T-helper 2 cell treated with Interferon-gamma antibody and Interleukin-4, amounts not matched to agents 5 μg/mL and 100 μg/mL, for 36 hours (primary cell): ENCODE measurements around the gene BHLHA15.

Experiments used
- DNase-seq: peaks from one replicate; pipeline ENCODE4 v3.0.0; 2021; ENCODE audit warnings: low spot score
- H3K27ac Mint-ChIP-seq: one replicate; pipeline ENCODE4 v1.8.0; 2021; ENCODE audit warnings: mild to moderate bottlenecking, mixed read lengths
- H3K27me3 Mint-ChIP-seq: one replicate; pipeline ENCODE4 v1.8.0; 2021; ENCODE audit warnings: low read depth, mixed read lengths
- H3K36me3 Mint-ChIP-seq: one replicate; pipeline ENCODE4 v1.8.0; 2021; ENCODE audit warnings: low read depth, mixed read lengths
- H3K4me1 Mint-ChIP-seq: one replicate; pipeline ENCODE4 v1.8.0; 2021; ENCODE audit warnings: low read depth, mixed read lengths
- H3K4me3 Mint-ChIP-seq: one replicate; pipeline ENCODE4 v1.8.0; 2022; ENCODE audit warnings: mild to moderate bottlenecking, moderate library complexity, mixed read lengths
- H3K9me3 Mint-ChIP-seq: one replicate; pipeline ENCODE4 v1.8.0; 2021; ENCODE audit warnings: mixed read lengths

The BHLHA15 gene

GRCh38 chr7:98221611-98222532, 10.6 kb downstream of the BHLHA15 start:
- H3K4me3 Mint-ChIP-seq, result no peak overlapping the region
- H3K9me3 Mint-ChIP-seq, result no peaks in the 10 kb centered on the region
- no peak overlapping the region for H3K27ac Mint-ChIP-seq
- peaks cover 11% of the 10 kb centered on the region for H3K4me1 Mint-ChIP-seq
- no peak for DNase-seq
- no peaks in the 10 kb centered on the region for H3K27me3 Mint-ChIP-seq
- H3K36me3 Mint-ChIP-seq, result peaks cover 19% of the 10 kb centered on the region

DNA sequence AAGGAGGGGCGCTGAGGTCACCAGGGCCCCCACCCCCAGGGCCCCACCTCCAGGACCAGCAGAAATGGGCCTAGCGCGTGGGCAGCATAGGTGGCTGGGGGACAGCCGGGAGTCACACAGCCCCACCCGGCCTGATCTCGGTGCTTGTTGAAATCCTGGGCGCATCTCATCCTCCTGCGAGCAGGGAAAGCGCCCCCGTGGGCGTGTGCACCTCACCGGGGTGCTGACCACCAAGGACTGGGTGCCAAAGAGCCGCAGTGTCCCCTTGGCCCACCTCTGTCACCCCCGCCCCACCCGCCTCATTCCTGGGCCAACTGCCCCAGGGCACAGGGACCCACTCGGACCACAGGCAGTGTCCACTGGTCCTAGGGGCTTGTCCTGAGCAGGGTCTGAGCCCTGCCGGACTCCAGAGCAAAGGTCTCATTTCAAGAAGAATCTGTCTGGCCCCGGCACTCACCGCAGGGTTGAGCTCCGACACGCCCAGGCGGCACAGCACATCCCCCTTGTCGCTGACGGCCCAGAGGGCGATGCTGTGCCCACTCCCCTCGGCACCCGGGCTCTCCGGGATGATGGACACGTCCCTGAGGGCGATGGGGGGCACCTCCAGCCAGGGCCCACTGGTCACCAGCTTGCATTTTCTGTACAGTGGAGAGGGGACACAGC, 11.4 kb downstream of the BHLHA15 start:
- no peak for DNase-seq
- H3K4me3 Mint-ChIP-seq, result no peak overlapping the region
- peaks cover 11% of the 10 kb centered on the region for H3K4me1 Mint-ChIP-seq
- H3K9me3 Mint-ChIP-seq, result no peaks in the 10 kb centered on the region
- peaks cover 21% of the 10 kb centered on the region for H3K36me3 Mint-ChIP-seq
- H3K27ac Mint-ChIP-seq, result no peak overlapping the region
- no peaks in the 10 kb centered on the region for H3K27me3 Mint-ChIP-seq

- Mint-ChIP-seq H3K27me3 (no peaks in the 10 kb centered on the region), H3K9me3 (no peaks in the 10 kb centered on the region), H3K4me1 (peaks cover 7% of the 10 kb centered on the region), H3K27ac (no peak overlapping the region), H3K36me3 (peaks cover 20% of the 10 kb centered on the region), H3K4me3 (no peak overlapping the region)
- DNase-seq, result no peak
Measured at GRCh38 chr7:98223351-98223897, 12.2 kb downstream of the BHLHA15 start.

DNA sequence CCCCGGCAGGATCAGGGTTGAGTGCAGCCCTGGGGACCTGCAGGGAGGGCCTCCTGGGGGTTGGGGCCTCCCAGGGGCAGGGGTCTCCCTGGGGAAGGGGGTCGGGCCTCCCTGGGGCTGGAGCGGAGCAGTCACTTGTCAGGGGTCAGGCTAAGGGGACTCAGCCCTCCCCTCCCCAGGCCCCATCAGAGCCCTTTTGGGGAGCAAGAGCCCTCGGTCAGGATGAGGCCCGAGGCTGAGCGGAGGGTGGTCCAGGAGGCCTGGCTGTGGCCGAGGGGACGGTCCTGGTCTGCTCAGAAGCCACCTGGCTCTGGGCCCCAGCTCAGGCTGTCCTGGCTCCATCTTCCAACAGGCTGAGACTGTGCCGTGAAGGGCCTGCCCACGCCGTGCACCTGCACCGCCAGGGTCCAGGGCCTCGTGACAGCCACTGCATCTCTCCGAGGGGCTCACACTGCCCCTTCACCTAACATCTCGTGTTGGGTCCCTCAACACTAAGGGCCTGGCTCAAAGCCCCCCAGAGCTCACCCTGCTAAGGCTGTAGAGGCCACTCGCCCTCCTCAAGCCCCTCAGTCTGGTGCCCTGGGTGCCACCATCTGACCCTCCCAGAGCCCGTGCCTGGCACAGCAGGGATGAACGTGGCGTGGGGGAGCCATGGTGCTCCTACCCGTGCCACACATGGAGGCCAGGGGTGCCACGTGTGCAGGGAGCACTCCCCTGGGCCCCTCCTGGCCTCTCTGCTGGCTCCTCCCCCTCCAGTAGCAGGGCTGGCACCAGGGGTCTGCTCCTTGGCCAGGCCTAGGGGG, 12.9 kb downstream of the BHLHA15 start:
- Mint-ChIP-seq H3K9me3 (no peaks in the 10 kb centered on the region), H3K4me3 (no peak overlapping the region), H3K27ac (no peak overlapping the region), H3K36me3 (peaks cover 18% of the 10 kb centered on the region), H3K27me3 (no peaks in the 10 kb centered on the region), H3K4me1 (peaks cover 3% of the 10 kb centered on the region)
- no peak for DNase-seq

GRCh38 chr7:98224701-98225181, 13.5 kb downstream of the BHLHA15 start:
- H3K27me3 Mint-ChIP-seq, result no peaks in the 10 kb centered on the region
- no peak overlapping the region for H3K27ac Mint-ChIP-seq
- H3K36me3 Mint-ChIP-seq, result peaks cover 14% of the 10 kb centered on the region
- no peak for DNase-seq
- H3K9me3 Mint-ChIP-seq, result no peaks in the 10 kb centered on the region
- H3K4me3 Mint-ChIP-seq, result no peak overlapping the region
- no peaks in the 10 kb centered on the region for H3K4me1 Mint-ChIP-seq

DNA sequence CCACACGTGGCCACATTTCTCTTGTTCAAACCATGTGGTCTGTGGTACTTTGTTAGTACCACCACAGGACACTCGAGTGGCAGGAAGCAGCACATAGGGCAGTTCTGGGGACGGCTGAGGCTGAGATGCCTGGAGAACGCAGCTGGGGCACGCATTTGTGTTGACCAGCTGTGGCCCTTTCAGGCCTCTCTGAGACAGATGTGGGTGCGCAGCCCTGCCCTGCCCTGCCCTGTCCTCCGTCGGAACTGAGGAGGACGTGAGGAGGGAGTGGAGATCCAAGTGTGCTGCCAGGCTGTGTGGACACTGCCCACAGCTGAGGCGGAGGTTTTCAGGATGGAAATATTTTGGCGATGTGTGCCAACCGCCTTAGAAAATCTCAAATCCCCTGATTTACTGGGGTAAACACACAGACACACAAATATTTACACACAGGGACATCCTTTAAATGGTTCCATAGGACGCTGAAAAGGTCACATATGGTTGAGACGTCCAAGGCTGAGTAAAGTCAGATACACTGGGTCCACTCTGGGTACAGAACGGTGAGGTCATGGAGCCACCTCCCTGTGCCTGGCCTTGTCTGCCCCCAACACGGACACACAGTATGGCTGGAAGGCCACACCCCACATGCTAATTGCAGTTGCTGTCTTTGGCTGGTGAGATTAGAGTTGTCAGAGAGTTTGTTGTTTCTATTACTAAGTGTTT, 14.8 kb downstream of the BHLHA15 start:
- H3K4me1 Mint-ChIP-seq, result no peaks in the 10 kb centered on the region
- no peak overlapping the region for H3K27ac Mint-ChIP-seq
- H3K4me3 Mint-ChIP-seq, result no peak overlapping the region
- peaks cover 16% of the 10 kb centered on the region for H3K36me3 Mint-ChIP-seq
- no peak for DNase-seq
- H3K27me3 Mint-ChIP-seq, result no peaks in the 10 kb centered on the region
- H3K9me3 Mint-ChIP-seq, result no peaks in the 10 kb centered on the region

GRCh38 chr7:98227939-98228338, 16.7 kb downstream of the BHLHA15 start:
- no peak for DNase-seq
- Mint-ChIP-seq H3K4me1 (no peaks in the 10 kb centered on the region), H3K27me3 (no peaks in the 10 kb centered on the region), H3K27ac (no peak overlapping the region), H3K9me3 (no peaks in the 10 kb centered on the region), H3K4me3 (no peak overlapping the region), H3K36me3 (peaks cover 16% of the 10 kb centered on the region)

- H3K4me1 Mint-ChIP-seq, result no peaks in the 10 kb centered on the region
- no peaks in the 10 kb centered on the region for H3K9me3 Mint-ChIP-seq
- DNase-seq, result no peak
- H3K4me3 Mint-ChIP-seq, result no peak overlapping the region
- H3K27me3 Mint-ChIP-seq, result no peaks in the 10 kb centered on the region
- no peak overlapping the region for H3K27ac Mint-ChIP-seq
- peaks cover 14% of the 10 kb centered on the region for H3K36me3 Mint-ChIP-seq
Measured at GRCh38 chr7:98228801-98229200, 17.6 kb downstream of the BHLHA15 start.

GRCh38 chr7:98229441-98229840, 18.2 kb downstream of the BHLHA15 start:
- H3K27ac Mint-ChIP-seq, result no peak overlapping the region
- DNase-seq, result no peak
- H3K36me3 Mint-ChIP-seq, result peaks cover 14% of the 10 kb centered on the region
- no peaks in the 10 kb centered on the region for H3K27me3 Mint-ChIP-seq
- no peak overlapping the region for H3K4me3 Mint-ChIP-seq
- no peaks in the 10 kb centered on the region for H3K9me3 Mint-ChIP-seq
- no peaks in the 10 kb centered on the region for H3K4me1 Mint-ChIP-seq

DNA sequence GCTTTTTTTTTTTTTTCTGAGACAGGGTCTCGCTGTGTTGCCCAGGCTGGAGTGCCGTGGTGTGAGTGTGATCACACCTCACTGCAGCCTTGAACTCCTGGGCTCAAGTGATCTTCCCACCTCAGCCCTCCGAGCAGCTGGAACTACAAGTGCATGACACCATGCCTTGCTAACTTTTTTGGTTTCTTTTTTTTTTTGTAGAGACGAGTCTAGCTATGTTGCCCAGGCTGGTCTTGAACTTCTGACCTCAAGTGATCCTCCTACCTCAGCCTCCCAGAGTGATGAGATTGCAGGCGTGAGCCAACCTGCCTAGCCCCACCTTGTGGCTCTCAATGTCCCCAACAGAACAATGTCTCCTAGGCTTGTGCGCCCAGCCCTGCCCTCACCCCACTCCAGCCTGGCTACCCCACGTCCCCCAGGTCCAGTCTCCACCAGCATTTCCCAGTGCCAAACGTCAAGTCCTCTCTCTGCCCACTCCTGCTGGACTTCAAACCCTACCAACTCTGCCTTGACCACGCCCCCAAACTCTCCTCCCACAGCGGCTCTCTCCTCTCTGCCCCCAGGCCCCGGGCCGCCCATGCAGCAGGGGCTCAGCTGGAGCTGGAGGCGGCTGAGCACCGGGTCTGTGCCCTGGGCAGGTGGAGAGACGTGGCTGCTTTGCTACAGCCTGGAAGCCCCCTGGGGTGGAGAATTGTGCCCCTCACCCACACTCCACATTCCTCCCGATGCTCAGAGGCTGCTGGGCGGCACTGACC, 18.9 kb downstream of the BHLHA15 start:
- Mint-ChIP-seq H3K9me3 (no peaks in the 10 kb centered on the region), H3K27ac (no peak overlapping the region), H3K36me3 (peaks cover 18% of the 10 kb centered on the region), H3K27me3 (no peaks in the 10 kb centered on the region), H3K4me1 (no peaks in the 10 kb centered on the region), H3K4me3 (no peak overlapping the region)
- no peak for DNase-seq

DNA sequence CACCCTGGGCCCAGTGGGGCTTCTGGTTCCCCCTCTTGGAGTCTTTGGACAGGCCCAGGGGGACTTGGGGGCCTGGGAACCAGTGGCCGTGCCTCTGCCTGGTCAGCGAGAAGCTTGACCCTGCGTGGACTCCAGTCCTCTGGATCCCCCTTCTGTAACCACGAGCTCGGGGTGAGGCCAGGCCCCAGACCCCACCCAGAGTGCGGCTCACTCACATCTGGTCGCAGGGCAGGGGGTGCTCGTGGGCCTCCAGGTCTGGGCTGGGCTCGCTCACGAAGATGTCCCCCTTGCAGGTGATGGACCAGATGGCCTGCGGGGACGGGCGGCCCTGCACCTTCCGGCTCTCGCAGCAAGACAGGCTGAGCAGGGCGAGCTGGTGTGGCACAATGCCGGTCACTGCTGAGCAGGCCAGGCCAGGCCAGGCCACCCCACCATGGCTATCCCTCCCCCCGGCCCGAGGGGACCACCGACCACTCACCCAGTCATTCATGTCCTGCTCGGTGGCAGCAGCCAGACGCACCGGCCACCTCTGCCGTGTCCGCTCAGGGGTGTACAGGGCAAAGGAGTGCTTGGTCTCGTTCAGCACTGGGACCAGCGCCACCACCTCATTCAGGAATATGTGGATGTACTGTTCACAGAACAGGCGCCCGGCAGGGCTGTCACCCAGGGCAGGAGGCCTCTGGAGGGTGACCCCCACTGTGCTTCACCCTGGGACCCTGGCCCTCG, 19.7 kb downstream of the BHLHA15 start:
- no peak for DNase-seq
- peaks cover 16% of the 10 kb centered on the region for H3K36me3 Mint-ChIP-seq
- H3K4me1 Mint-ChIP-seq, result no peaks in the 10 kb centered on the region
- no peak overlapping the region for H3K4me3 Mint-ChIP-seq
- no peaks in the 10 kb centered on the region for H3K27me3 Mint-ChIP-seq
- H3K9me3 Mint-ChIP-seq, result no peaks in the 10 kb centered on the region
- no peak overlapping the region for H3K27ac Mint-ChIP-seq

- no peak for DNase-seq
- Mint-ChIP-seq H3K27me3 (no peaks in the 10 kb centered on the region), H3K4me3 (no peak overlapping the region), H3K36me3 (peaks cover 11% of the 10 kb centered on the region), H3K9me3 (no peaks in the 10 kb centered on the region), H3K27ac (no peak overlapping the region), H3K4me1 (no peaks in the 10 kb centered on the region)
Measured at GRCh38 chr7:98231493-98232262, 20.4 kb downstream of the BHLHA15 start.
